ENCODE data around the gene AEN. TPM values are rescaled to one million over a fixed set of nuclear protein-coding genes. Genes with fewer than 3 reads are reported as not detected.

AEN gene
- total RNA-seq, 2 donors from 2014 or later = 64.7 to 76.4 TPM

DNA sequence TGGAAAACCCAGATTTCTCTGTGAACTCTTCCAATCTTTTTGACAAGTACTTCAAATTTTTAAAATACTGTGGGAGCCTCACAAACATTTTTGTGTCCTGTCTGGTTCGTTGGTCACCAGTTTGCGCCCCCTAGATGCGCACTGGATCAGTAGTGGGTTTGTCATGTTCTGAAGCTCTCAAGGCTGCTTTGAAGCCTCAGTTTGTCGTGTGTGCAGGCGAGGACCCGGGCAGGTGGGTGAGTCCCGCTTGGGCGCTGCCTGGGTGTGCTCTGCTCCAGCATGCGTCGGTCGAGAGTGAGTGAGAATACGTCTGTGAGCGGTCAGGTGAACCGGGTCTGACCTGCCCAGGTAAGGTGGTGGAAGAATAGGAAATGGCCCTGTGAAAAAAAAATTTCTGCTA, 17.3 kb upstream of the AEN start:
- WGBS, 2 experiments (ENCODE audit: insufficient coverage in 1 of 2, insufficient read length in 1 of 2) = 19 to 37% methylated on average over 14 of the region's 14 CpGs
- H3K27me3 Mint-ChIP-seq (ENCODE audit: insufficient read depth) = peaks cover 50% of the 10 kb centered on the region
- H3K36me3 ChIP-seq (ENCODE audit: control insufficient read depth, insufficient read depth, low read length) = peaks cover 74% of the 10 kb centered on the region
- no peak overlapping the region for H3K4me3 ChIP-seq (ENCODE audit: low read length)
- no peaks in the 10 kb centered on the region for H3K9me3 ChIP-seq (ENCODE audit: control insufficient read depth, low read length)
- H3K27ac ChIP-seq (ENCODE audit: low read depth, low read length) = no peak overlapping the region
- no peak overlapping the region for H3K9ac ChIP-seq (ENCODE audit: extremely low read depth, low read length, poor library complexity, severe bottlenecking)
- H3K4me1 Mint-ChIP-seq = peaks cover 42% of the 10 kb centered on the region
- no peak overlapping the region for H3K27ac Mint-ChIP-seq
- no peak for DNase-seq
- no peaks in the 10 kb centered on the region for H3K9me3 Mint-ChIP-seq
- TF ChIP-seq, protein P1, sequence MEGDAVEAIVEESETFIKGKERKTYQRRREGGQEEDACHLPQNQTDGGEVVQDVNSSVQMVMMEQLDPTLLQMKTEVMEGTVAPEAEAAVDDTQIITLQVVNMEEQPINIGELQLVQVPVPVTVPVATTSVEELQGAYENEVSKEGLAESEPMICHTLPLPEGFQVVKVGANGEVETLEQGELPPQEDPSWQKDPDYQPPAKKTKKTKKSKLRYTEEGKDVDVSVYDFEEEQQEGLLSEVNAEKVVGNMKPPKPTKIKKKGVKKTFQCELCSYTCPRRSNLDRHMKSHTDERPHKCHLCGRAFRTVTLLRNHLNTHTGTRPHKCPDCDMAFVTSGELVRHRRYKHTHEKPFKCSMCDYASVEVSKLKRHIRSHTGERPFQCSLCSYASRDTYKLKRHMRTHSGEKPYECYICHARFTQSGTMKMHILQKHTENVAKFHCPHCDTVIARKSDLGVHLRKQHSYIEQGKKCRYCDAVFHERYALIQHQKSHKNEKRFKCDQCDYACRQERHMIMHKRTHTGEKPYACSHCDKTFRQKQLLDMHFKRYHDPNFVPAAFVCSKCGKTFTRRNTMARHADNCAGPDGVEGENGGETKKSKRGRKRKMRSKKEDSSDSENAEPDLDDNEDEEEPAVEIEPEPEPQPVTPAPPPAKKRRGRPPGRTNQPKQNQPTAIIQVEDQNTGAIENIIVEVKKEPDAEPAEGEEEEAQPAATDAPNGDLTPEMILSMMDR (conservative IDR thresholded peaks at IDR 0.05) = peak; percentile 53
- H3K36me3 Mint-ChIP-seq (ENCODE audit: low read depth) = peaks cover 30% of the 10 kb centered on the region
- peak overlapping the region; percentile 55 for H3K4me3 Mint-ChIP-seq
- H3K27me3 ChIP-seq (ENCODE audit: control insufficient read depth, insufficient read depth, low read length, poor library complexity, severe bottlenecking) = peaks cover 36% of the 10 kb centered on the region
- H3K4me1 ChIP-seq (ENCODE audit: control insufficient read depth, insufficient read depth, low read length) = peaks cover 29% of the 10 kb centered on the region

GRCh38 chr15:88604381-88605188, 16.6 kb upstream of the AEN start:
- peak overlapping the region; percentile 55 for H3K4me3 Mint-ChIP-seq

DNA sequence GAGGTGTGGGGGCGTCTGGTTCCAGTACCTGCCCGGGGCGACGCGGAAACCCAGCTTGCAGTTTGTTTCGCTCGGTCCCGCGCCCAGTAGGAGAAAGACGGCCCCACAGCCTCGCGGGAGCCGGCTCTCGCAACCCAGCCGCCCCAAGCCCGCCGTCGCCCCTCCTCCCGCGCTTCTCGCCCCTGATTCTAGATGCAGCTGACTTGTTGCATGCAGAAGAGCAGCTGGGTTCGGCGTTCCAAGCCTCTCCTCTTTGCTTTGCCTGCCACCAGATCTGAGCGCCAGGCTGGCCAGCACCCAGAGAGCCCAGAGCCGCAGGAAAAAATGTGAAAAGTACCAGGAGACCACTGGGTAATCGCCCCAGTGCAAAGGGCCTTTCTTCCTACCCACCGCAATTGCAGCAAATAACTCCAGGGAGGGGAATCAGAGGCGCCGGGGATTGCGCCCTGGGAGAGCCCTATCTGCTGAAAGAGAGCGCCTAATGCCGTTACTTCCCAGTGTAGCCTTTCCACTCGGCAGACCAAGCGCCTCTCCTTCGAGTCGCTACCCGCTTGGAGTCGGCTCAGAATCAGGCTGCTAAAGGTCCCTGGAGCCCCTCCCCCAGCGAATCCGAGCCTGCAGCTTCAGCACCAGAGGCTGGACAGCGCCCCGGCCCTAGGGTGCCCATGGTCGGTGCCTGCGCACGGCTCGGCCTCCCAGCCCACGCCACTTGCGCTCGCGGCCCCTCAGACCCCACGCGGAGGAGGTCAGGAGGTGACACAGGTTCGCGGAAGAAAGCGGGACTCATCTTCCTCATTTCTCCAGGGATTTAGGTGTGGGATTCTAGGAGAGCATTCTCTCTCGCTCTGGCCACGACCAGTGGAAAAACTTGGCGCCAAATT, 15.7 kb upstream of the AEN start:
- Histone ChIP-seq H3K9me3 (ENCODE audit: control insufficient read depth, low read length) (no peaks in the 10 kb centered on the region), H3K36me3 (ENCODE audit: control insufficient read depth, insufficient read depth, low read length) (peaks cover 84% of the 10 kb centered on the region), H3K4me3 (ENCODE audit: low read length) (no peak overlapping the region), H3K27me3 (ENCODE audit: control insufficient read depth, insufficient read depth, low read length, poor library complexity, severe bottlenecking) (peaks cover 36% of the 10 kb centered on the region), H3K4me1 (ENCODE audit: control insufficient read depth, insufficient read depth, low read length) (peaks cover 28% of the 10 kb centered on the region), H3K9ac (ENCODE audit: extremely low read depth, low read length, poor library complexity, severe bottlenecking) (no peak overlapping the region), H3K27ac (ENCODE audit: low read depth, low read length) (no peak overlapping the region)
- peaks cover 37% of the 10 kb centered on the region for H3K36me3 Mint-ChIP-seq (ENCODE audit: low read depth)
- TF ChIP-seq, protein P1 (conservative IDR thresholded peaks at IDR 0.05) = no peak
- peaks cover 52% of the 10 kb centered on the region for H3K27me3 Mint-ChIP-seq (ENCODE audit: insufficient read depth)
- WGBS, 2 experiments (ENCODE audit: insufficient coverage in 1 of 2, insufficient read length in 1 of 2) = 23 to 28% methylated on average over 35 to 58 of the region's 58 CpGs
- H3K9me3 Mint-ChIP-seq = no peaks in the 10 kb centered on the region
- H3K27ac Mint-ChIP-seq = no peak overlapping the region
- peaks cover 39% of the 10 kb centered on the region for H3K4me1 Mint-ChIP-seq
- peak overlapping the region; percentile 55 for H3K4me3 Mint-ChIP-seq
- DNase-seq = peak; percentile 95

More at GRCh38 chr15:88604381-88605188, 16.6 kb upstream of the AEN start:
- H3K4me1 ChIP-seq (ENCODE audit: control insufficient read depth, insufficient read depth, low read length) = peaks cover 26% of the 10 kb centered on the region
- H3K9ac ChIP-seq (ENCODE audit: extremely low read depth, low read length, poor library complexity, severe bottlenecking) = no peak overlapping the region
- H3K9me3 ChIP-seq (ENCODE audit: control insufficient read depth, low read length) = no peaks in the 10 kb centered on the region
- DNase-seq = peak; percentile 78
- Mint-ChIP-seq H3K27me3 (ENCODE audit: insufficient read depth) (peaks cover 52% of the 10 kb centered on the region), H3K27ac (no peak overlapping the region), H3K36me3 (ENCODE audit: low read depth) (peaks cover 35% of the 10 kb centered on the region), H3K4me1 (peaks cover 41% of the 10 kb centered on the region), H3K9me3 (no peaks in the 10 kb centered on the region)
- H3K4me3 ChIP-seq (ENCODE audit: low read length) = no peak overlapping the region
- H3K27me3 ChIP-seq (ENCODE audit: control insufficient read depth, insufficient read depth, low read length, poor library complexity, severe bottlenecking) = peaks cover 36% of the 10 kb centered on the region
- 7 to 30% methylated on average over 12 to 46 of the region's 46 CpGs for WGBS, 2 experiments (ENCODE audit: insufficient coverage in 1 of 2, insufficient read length in 1 of 2)
- TF ChIP-seq, protein P1 (conservative IDR thresholded peaks at IDR 0.05) = no peak
- H3K27ac ChIP-seq (ENCODE audit: low read depth, low read length) = no peak overlapping the region
- H3K36me3 ChIP-seq (ENCODE audit: control insufficient read depth, insufficient read depth, low read length) = peaks cover 80% of the 10 kb centered on the region
